H1 (cell line): ENCODE data around the gene NOXRED1.

ENCODE experiments used
- CTCF ChIP-seq, 3 experiments: IDR thresholded peaks; 1 replicate in 2 of 3; 2 replicates in 1 of 3; pipeline versions ENCODE4 v1.5.1 to v1.6.1; 2011; ENCODE audit warnings: low read length in 3 of 3, mild to moderate bottlenecking in 3 of 3, inconsistent platforms in 2 of 3, low read depth in 1 of 3, moderate library complexity in 1 of 3; ENCODE audit not compliant: insufficient read depth in 1 of 3; ENCODE audit errors: control extremely low read depth in 1 of 3
- JUND ChIP-seq: IDR thresholded peaks from 2 replicates; pipeline ENCODE4 v1.6.1; 2011; ENCODE audit warnings: mild to moderate bottlenecking, improper control_type of control experiment, low read length
- POLR2AphosphoS5 ChIP-seq: IDR thresholded peaks from 2 replicates; pipeline ENCODE4 v1.6.1; 2011; ENCODE audit warnings: low read depth, low read length
- RBBP5 ChIP-seq: IDR thresholded peaks from 2 replicates; pipeline ENCODE4 v1.7.1; 2012; ENCODE audit warnings: low read depth, mild to moderate bottlenecking, inconsistent platforms, low read length, moderate library complexity, borderline replicate concordance
- SIRT6 ChIP-seq: IDR thresholded peaks from one replicate; pipeline ENCODE4 v1.7.1; 2012; ENCODE audit warnings: low read length, inconsistent platforms
- SP1 ChIP-seq: IDR thresholded peaks from 2 replicates; pipeline ENCODE4 v1.6.1; 2011; ENCODE audit warnings: low read depth, low read length

GRCh38 chr14:77356899-77357298 is 66.4 kb downstream of the NOXRED1 start:
- TF ChIP-seq JUND (no peak), CTCF (IDR thresholded peaks at IDR 0.05; ENCODE audit: control extremely low read depth in 1 of 3, insufficient read depth in 1 of 3, low read depth in 1 of 3, low read length in 3 of 3) (no peak), RBBP5 (no peak), SP1 (no peak), SIRT6 (no peak), POLR2AphosphoS5 (no peak)
